ENCODE results near the gene PCDHGA8.
"Not testable (repeated sequence)": the region's sequence is repeated elsewhere in the genome, so short reads cannot be mapped to it uniquely, and the experiment has no call there.

The PCDHGA8 gene

GRCh38 chr5:141369994-141370848 is 22.2 kb upstream of the PCDHGA8 start, which contains the start of gene PCDHGB3:
PCDHGB3 (plus strand) TSS chr5:141370242; CDS start chr5:141370395, 153 bp downstream.
- no peak for DNase-seq

GRCh38 chr5:141371572-141372475 is 20.6 kb upstream of the PCDHGA8 start:
- no peak for DNase-seq

GRCh38 chr5:141373673-141374317 is 18.6 kb upstream of the PCDHGA8 start, which contains the start of gene PCDHGA6:
PCDHGA6 (plus strand) TSS chr5:141373891; CDS start chr5:141374084, 193 bp downstream.
- no peak for DNase-seq

GRCh38 chr5:141374627-141375026 is 17.8 kb upstream of the PCDHGA8 start:
- no peak for DNase-seq

GRCh38 chr5:141375444-141376155 is 16.8 kb upstream of the PCDHGA8 start:
- not testable (repeated sequence) for DNase-seq

- DNase-seq, result no peak
Observed at GRCh38 chr5:141382469-141383294, 9.8 kb upstream of the PCDHGA8 start, which contains the start of gene PCDHGA7. PCDHGA7 (plus strand) TSS chr5:141382742; CDS start chr5:141382900, 158 bp downstream.

- no peak for DNase-seq
Observed at GRCh38 chr5:141383345-141383744, 9.1 kb upstream of the PCDHGA8 start.

- DNase-seq, result no peak
Observed at GRCh38 chr5:141384471-141385267, 7.8 kb upstream of the PCDHGA8 start.

GRCh38 chr5:141387557-141388311 is 4.7 kb upstream of the PCDHGA8 start, which contains the start of gene PCDHGB4:
PCDHGB4 (plus strand) TSS chr5:141387698; CDS start chr5:141387885, 187 bp downstream.
- DNase-seq, result not testable (repeated sequence)

- no peak for DNase-seq
Observed at GRCh38 chr5:141388661-141389060, 3.8 kb upstream of the PCDHGA8 start.

GRCh38 chr5:141389153-141390042 is 3.0 kb upstream of the PCDHGA8 start:
- no peak for DNase-seq

- no peak for DNase-seq
Observed at GRCh38 chr5:141393267-141393666, 834 bp downstream of the PCDHGA8 start.

GRCh38 chr5:141394401-141395187 is 2.2 kb downstream of the PCDHGA8 start:
- DNase-seq, result not testable (repeated sequence)

GRCh38 chr5:141397756-141398551 is 5.5 kb downstream of the PCDHGA8 start, which contains the start of gene PCDHGB5:
PCDHGB5 (plus strand) TSS chr5:141397947; CDS start chr5:141398128, 181 bp downstream.
- peak in 1 of 58 donors; percentile 10 for DNase-seq

GRCh38 chr5:141398608-141399007 is 6.2 kb downstream of the PCDHGA8 start:
- DNase-seq, result no peak

All from anterior cingulate cortex (tissue), 58 donors.